Activated CD4-positive, CD25-positive, alpha-beta regulatory T cell treated with anti-CD3 and anti-CD28 coated beads, Interleukin-2, amount 50 U/mL, for 16 hours (primary cell): ENCODE results near the gene BHMT2.

Experiments
- DNase-seq: peaks from one replicate; pipeline ENCODE4 v3.0.0-alpha.2; 2020; ENCODE audit warnings: low read depth, low spot score

Gene BHMT2, protein sequence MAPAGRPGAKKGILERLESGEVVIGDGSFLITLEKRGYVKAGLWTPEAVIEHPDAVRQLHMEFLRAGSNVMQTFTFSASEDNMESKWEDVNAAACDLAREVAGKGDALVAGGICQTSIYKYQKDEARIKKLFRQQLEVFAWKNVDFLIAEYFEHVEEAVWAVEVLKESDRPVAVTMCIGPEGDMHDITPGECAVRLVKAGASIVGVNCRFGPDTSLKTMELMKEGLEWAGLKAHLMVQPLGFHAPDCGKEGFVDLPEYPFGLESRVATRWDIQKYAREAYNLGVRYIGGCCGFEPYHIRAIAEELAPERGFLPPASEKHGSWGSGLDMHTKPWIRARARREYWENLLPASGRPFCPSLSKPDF

GRCh38 chr5:79069488-79070349, at the start of gene BHMT2, which contains the start of gene DMGDH:
BHMT2 (plus strand) TSS chr5:79069767; CDS start chr5:79069783, 16 bp downstream.
DMGDH (minus strand) TSS chr5:79069674; CDS start chr5:79069620, 54 bp downstream.
- DNase-seq = no peak

GRCh38 chr5:79020861-79021561, 48.6 kb upstream of the BHMT2 start:
- peak; percentile 3 for DNase-seq

- DNase-seq = no peak
Observed at GRCh38 chr5:79021753-79022152, 47.8 kb upstream of the BHMT2 start.

DNA sequence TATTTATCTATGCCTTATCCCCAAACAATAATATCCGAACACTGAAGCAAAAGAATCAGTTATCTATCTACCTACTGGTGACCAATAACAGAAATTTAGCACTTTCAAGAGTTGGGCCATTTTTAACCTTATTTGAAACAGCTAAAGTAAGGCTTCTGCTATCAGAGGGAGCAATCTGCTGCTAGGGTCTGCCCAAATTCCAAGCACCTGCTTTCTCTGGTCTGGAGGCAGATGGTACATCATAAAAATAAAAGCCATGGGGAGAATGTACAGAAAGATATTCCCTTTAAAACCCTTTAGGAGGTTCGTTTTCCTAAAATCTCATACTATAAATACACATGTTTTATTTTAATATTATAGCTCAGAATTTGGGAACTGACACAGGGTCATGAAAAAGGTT, 46.8 kb upstream of the BHMT2 start:
- no peak for DNase-seq

DNA sequence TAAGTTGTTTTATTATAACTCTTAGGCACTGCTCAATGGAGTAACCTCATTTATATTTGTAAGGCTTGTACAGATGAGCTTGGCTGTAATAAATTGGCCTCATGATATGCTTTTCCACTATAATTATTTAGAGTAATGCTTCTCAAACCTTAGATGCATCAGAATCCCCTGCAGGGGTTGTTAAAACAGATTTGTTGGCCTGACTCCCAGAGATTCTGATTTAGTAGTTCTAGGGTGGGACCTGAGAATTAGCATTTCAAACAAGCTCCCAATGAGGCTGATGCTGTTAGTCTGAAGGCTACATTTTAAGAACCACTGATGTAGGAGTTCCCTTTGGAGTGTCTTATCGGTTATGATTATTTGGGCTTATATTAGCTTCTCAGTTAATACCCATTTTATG, 46.2 kb upstream of the BHMT2 start:
- DNase-seq = no peak

GRCh38 chr5:79023947-79024346, 45.6 kb upstream of the BHMT2 start:
- DNase-seq = no peak

- DNase-seq = peak; percentile 17
Observed at GRCh38 chr5:79025054-79025472, 44.5 kb upstream of the BHMT2 start.

GRCh38 chr5:79030663-79031484, 38.7 kb upstream of the BHMT2 start:
- no peak for DNase-seq

DNA sequence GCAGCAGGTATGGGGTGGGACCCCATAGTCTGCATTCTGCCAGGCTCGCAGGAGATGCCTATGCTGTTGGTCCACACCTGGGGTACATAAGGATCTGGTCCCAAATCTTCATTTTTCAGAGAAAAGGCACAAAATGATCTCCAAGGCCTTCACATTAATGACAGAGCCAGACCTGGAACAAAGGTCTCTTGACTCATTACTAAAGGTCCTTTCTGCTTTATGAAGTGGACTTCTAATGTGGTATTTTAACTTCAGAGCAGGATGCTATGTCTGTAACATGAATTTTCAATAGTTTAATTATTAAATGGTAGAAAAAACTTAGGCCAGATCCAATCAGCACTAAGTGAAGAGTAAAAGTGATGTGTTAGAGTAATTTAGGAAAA, 38.1 kb upstream of the BHMT2 start:
- DNase-seq = no peak

DNA sequence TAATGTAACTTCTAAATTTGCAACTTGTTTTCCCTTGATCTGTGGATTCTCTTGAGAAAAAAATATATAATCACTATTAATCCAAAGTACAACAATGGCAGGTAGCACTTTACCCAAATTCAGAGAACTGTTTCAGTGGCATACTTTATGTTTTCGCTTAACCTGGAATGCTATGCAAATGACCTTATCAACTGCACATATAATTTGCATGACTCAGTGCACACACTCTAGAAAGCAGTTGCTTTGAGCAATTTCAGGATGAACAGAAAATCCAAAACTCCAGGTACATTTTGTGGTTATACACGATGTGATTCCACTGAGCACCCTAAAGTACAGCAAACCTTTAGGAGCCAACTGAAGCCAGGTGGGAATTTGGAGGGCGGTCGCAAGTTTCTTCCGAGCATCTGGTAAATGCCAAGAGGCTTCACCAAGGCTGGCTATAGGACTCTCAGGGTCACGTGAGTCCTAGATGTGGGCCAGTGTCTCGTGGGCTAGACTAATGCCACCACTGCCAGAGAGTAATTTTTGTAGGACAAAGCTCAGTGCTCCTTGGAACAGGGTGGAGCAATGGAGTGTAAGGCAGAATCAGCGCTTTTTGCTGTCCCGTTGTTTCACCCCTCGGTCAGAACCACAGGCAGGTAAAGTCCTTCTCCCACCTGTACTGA, 37.4 kb upstream of the BHMT2 start:
- no peak for DNase-seq

DNA sequence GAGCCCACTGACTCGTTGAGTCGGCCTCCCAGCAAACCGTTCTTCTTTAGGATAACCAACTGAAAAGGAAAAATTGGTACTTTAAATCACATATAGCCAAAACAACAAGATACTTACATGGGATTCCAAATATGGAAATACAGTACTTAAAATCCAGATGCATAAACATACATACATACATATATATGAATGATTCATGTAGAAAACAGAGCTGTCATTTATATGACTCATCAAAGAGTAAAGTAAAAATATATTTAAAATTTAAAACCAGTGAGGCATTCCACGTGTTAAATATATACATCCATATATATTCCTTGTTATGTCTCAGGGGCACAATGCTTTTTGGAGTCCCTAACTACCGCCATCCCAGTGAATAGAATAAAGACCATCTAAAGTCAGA, 36.8 kb upstream of the BHMT2 start:
- DNase-seq = no peak

DNA sequence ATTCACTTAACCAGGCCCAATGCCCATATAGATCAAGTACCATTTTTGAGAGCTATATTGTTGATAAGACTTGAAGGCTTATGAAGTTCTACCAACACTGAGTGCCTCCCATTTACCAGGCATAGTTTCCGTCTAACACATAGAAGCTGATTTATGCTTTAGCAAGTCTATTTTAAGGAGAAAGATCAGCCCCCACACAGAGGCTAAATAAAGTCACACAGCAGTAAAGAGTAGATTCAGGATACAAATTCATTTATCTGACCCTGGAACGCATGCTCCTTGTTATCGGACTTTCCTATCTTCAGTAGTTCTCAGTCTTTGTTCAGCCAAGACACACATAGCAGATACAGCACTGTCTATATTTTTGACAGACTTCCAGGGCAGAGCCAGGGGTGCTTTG, 34.3 kb upstream of the BHMT2 start:
- DNase-seq = no peak

- DNase-seq = no peak
Observed at GRCh38 chr5:79036769-79037168, 32.8 kb upstream of the BHMT2 start.

DNA sequence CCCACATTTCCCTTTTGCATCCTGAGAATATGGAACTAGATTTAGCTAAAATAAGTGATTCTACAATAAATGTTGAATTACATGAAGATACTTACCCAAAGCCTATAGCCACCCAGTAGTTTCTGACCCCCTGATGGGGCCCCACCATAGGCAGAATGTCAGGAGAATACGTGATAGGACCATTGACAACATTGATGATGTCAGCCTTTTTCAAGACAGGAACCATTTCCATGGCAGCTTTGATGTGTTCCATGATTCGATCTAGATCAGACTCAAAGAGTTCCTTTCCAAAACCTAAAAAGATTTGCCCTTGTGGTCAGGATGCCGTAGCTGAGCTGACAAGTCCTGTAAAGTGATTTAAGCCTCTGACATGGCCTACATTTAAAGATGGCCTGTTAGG, 27.4 kb upstream of the BHMT2 start:
- DNase-seq = no peak

- DNase-seq = no peak
Observed at GRCh38 chr5:79047199-79047598, 22.4 kb upstream of the BHMT2 start.

- DNase-seq = no peak
Observed at GRCh38 chr5:79048437-79048836, 21.1 kb upstream of the BHMT2 start.

GRCh38 chr5:79050498-79050897, 19.1 kb upstream of the BHMT2 start:
- no peak for DNase-seq

- DNase-seq = no peak
Observed at GRCh38 chr5:79053321-79053720, 16.2 kb upstream of the BHMT2 start.

GRCh38 chr5:79055017-79055416, 14.6 kb upstream of the BHMT2 start:
- DNase-seq = no peak

- no peak for DNase-seq
Observed at GRCh38 chr5:79056847-79057246, 12.7 kb upstream of the BHMT2 start.

GRCh38 chr5:79059674-79060073, 9.9 kb upstream of the BHMT2 start:
- DNase-seq = no peak
